Endodermal cell (in vitro differentiated cells): Measurements from ENCODE around the gene RNF112. TPM values are rescaled to one million over a fixed set of nuclear protein-coding genes. Genes with fewer than 3 reads are reported as not detected.

Experiments
- DNase-seq: peaks from one replicate; pipeline ENCODE4 v3.0.0-alpha.2; 2017
- H3K27ac ChIP-seq: 2 replicates; pipeline ENCODE4 v1.5.1; 2013; ENCODE audit warnings: mild to moderate bottlenecking, low read depth, low read length, moderate library complexity
- H3K27me3 ChIP-seq: 2 replicates; pipeline ENCODE4 v1.6.1; 2013; ENCODE audit warnings: mild to moderate bottlenecking, low read length, moderate library complexity; ENCODE audit not compliant: insufficient read depth, control insufficient read depth, poor library complexity, severe bottlenecking
- H3K36me3 ChIP-seq: 2 replicates; pipeline ENCODE4 v1.7.0; 2013; ENCODE audit warnings: mild to moderate bottlenecking, low read length, moderate library complexity; ENCODE audit not compliant: control insufficient read depth, insufficient read depth
- H3K4me1 ChIP-seq: one replicate; pipeline ENCODE4 v1.7.0; 2013; ENCODE audit warnings: low read length; ENCODE audit not compliant: control insufficient read depth, insufficient read depth
- H3K4me3 ChIP-seq: 2 replicates; pipeline ENCODE4 v1.5.1; 2013; ENCODE audit warnings: mild to moderate bottlenecking, low read length, moderate library complexity
- H3K9ac ChIP-seq: 2 replicates; pipeline ENCODE4 v1.6.1; 2013; ENCODE audit warnings: mild to moderate bottlenecking, low read length, moderate library complexity; ENCODE audit not compliant: poor library complexity, severe bottlenecking; ENCODE audit errors: extremely low read depth
- H3K9me3 ChIP-seq: 2 replicates; pipeline ENCODE4 v1.6.1; 2013; ENCODE audit warnings: mild to moderate bottlenecking, low read length, moderate library complexity; ENCODE audit not compliant: control insufficient read depth
- H3K27ac Mint-ChIP-seq: 2 replicates; pipeline ENCODE4 v1.8.0; 2020; ENCODE audit warnings: mixed read lengths
- H3K27me3 Mint-ChIP-seq: 2 replicates; pipeline ENCODE4 v1.8.0; 2021; ENCODE audit warnings: mild to moderate bottlenecking, mixed read lengths; ENCODE audit not compliant: insufficient read depth
- H3K36me3 Mint-ChIP-seq: 2 replicates; pipeline ENCODE4 v1.8.0; 2020; ENCODE audit warnings: low read depth, mixed read lengths
- H3K4me1 Mint-ChIP-seq: 2 replicates; pipeline ENCODE4 v1.8.0; 2020; ENCODE audit warnings: mixed read lengths
- H3K4me3 Mint-ChIP-seq: 2 replicates; pipeline ENCODE4 v1.8.0; 2020; ENCODE audit warnings: mild to moderate bottlenecking, moderate library complexity, mixed read lengths
- H3K9me3 Mint-ChIP-seq: 2 replicates; pipeline ENCODE4 v1.8.0; 2020; ENCODE audit warnings: mild to moderate bottlenecking, mixed read lengths
- CTCF ChIP-seq: fragments of 200-600 bp; sonication (generic); conservative IDR thresholded peaks from 2 replicates; pipeline ENCODE4 v1.5.0; 2021; ENCODE audit warnings: antibody characterized with exemption, mild to moderate bottlenecking
- WGBS, 2 experiments: methylation state at CpG; one replicate each; pipeline versions ENCODE4 v1.1.5 to v1.1.7; 2013; ENCODE audit warnings: missing lambda C conversion rate in 2 of 2, mixed read lengths in 1 of 2; ENCODE audit not compliant: insufficient coverage in 1 of 2, insufficient read length in 1 of 2; 5-methylcytosine and 5-hydroxymethylcytosine counted together
- total RNA-seq, 2 donors: library from RNA; stranded (reverse); fragmentation: NEBNext Ultra II Directional in 1 of 2; extraction: Animal tissue kit (Norgen Biotek cat#: 25700) in 1 of 2; gene quantifications; 2 replicates in 1 of 2; 3 replicates in 1 of 2; pipeline ENCODE4 v1.2.1, GENCODE V29; 2021

The RNF112 gene
- total RNA-seq, 2 donors from 2014 or later: 1.1 to 1.9 TPM

DNA sequence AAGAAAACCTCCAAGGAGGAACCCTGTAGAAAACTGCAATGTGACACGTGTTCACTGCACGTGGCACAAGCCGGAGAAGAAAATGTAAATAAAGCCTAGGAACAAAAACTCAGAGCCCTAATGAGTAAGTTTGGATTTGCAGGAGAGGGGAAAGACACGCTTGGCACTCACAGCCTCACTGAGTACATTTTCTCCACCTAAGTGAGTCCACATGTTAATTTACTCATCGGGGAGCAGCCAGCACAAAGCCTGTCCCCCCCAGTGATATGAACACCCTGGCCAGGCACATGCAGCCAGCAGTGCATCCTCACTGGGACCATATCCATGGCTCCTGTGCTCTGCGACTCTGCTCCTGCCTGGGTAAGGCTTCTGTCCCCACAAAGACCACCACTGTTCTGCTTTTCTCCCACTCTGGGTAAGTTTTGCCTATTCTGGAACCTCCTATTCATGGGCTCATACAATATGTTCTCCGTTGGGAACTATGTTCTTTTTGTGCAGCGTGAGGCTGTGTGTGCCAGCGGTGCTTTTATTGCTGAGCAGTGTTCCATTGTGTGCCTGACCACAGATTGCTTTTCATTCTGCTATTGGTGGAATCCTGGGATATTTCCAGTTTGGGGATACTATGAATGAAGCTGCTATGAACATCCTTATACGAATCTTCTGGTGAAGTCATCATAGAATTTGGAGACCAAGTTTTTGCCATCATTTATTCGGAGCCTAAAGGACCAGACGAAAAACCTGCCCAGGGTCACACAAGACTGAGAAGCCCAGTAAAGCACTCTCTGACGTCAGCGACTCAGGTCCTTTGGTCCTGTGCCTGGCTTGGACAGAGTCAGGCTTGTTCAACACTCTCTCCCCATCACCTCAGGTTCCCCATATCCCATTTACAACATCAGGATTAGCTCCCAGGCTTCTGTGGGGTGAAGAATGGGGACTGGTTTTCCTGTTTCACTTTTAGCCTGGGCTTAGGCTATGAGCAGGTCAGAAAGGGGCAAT lies 53.3 kb downstream of the RNF112 start:
- WGBS, 2 experiments: 91 to 95% methylated on average over 10 to 14 of the region's 14 CpGs
- DNase-seq: peak; percentile 47
- peaks cover 57% of the 10 kb centered on the region for H3K4me1 Mint-ChIP-seq
- Histone ChIP-seq H3K36me3 (no peaks in the 10 kb centered on the region), H3K4me3 (no peak overlapping the region), H3K27me3 (no peaks in the 10 kb centered on the region), H3K27ac (no peak overlapping the region), H3K4me1 (peaks cover 21% of the 10 kb centered on the region), H3K9me3 (no peaks in the 10 kb centered on the region), H3K9ac (no peak overlapping the region)
- H3K27me3 Mint-ChIP-seq: no peaks in the 10 kb centered on the region
- H3K27ac Mint-ChIP-seq: no peak overlapping the region
- H3K9me3 Mint-ChIP-seq: peaks cover 3% of the 10 kb centered on the region
- no peak for TF ChIP-seq CTCF
- H3K36me3 Mint-ChIP-seq: no peaks in the 10 kb centered on the region
- no peak overlapping the region for H3K4me3 Mint-ChIP-seq

Other genes with a start within 250 kb of the RNF112 start
- gene EPN2, start 173.9 kb upstream of the RNF112 start, total RNA-seq: 10 to 100 TPM; 46.0 to 50.9 TPM
- 10 to 100 TPM; 37.7 to 42.8 TPM for gene B9D1, start 48.5 kb upstream of the RNF112 start, total RNA-seq
- 10 to 100 TPM; 33.3 to 53.4 TPM for gene MAPK7, start 32.7 kb upstream of the RNF112 start, total RNA-seq
- 10 to 100 TPM; 11.1 to 36.8 TPM for gene MFAP4, start 24.0 kb upstream of the RNF112 start, total RNA-seq
- gene SLC47A1, start 122.6 kb downstream of the RNF112 start, total RNA-seq: 1 to 10 TPM; 2.5 to 3.1 TPM
- 10 to 100 TPM; 26.9 to 60.1 TPM for gene ALDH3A2, start 237.5 kb downstream of the RNF112 start, total RNA-seq